PC-9 (cell line): ENCODE data around the gene CARMIL1. TPM values are rescaled to one million over a fixed set of nuclear protein-coding genes. Genes with fewer than 3 reads are reported as not detected.

Source experiments
- BruUV-seq: library from RNA; stranded (reverse); fragments of 400-500 nt; replicated peaks from 2 replicates; lab custom pipeline; 2021; lab: Mats Ljungman, UMichigan
- CTCF ChIA-PET: fragments of 300-600 bp; sonication (Branson Sonifier 250); formaldehyde crosslinking; loops from one replicate; lab custom pipeline; 2022; ENCODE audit warnings: antibody characterized with exemption; lab: Charles Lee
- POLR2A ChIA-PET: fragments of 300-600 bp; sonication (Branson Sonifier 250); formaldehyde crosslinking; loops from one replicate; lab custom pipeline; 2022; ENCODE audit warnings: antibody characterized with exemption; ENCODE audit not compliant: unreplicated experiment; lab: Charles Lee
- DNase-seq, 2 experiments: peaks; one replicate each; pipeline versions ENCODE4 v3.0.0 to v3.0.0-alpha.2; 2015 to 2022; ENCODE audit warnings: mixed read lengths in 1 of 2
- H2AFZ ChIP-seq: fragments of 200-600 bp; sonication (generic); 2 replicates; pipeline ENCODE4 v1.8.1; 2017; ENCODE audit warnings: antibody characterized with exemption
- H3F3A ChIP-seq: fragments of 200-600 bp; sonication (generic); 2 replicates; pipeline ENCODE4 v1.8.1; 2017; ENCODE audit warnings: antibody characterized with exemption, mild to moderate bottlenecking, low read depth; ENCODE audit not compliant: insufficient read depth
- H3K27ac ChIP-seq: fragments of 200-600 bp; sonication (generic); 2 replicates; pipeline ENCODE4 v1.6.1; 2016; ENCODE audit warnings: mixed run types
- H3K27me3 ChIP-seq: fragments of 200-600 bp; sonication (generic); 2 replicates; pipeline ENCODE4 v1.6.1; 2016; ENCODE audit warnings: low read depth, mixed run types; ENCODE audit not compliant: insufficient read depth
- H3K36me3 ChIP-seq: fragments of 200-600 bp; sonication (generic); 2 replicates; pipeline ENCODE4 v1.6.1; 2016; ENCODE audit warnings: low read depth, mixed run types
- H3K4me1 ChIP-seq: fragments of 200-600 bp; sonication (generic); replicated peaks from 2 replicates; pipeline ENCODE4 v1.6.1; 2016; ENCODE audit warnings: mixed run types; ENCODE audit not compliant: insufficient read depth
- H3K4me2 ChIP-seq: fragments of 200-600 bp; sonication (generic); 2 replicates; pipeline ENCODE4 v1.6.1; 2017; ENCODE audit warnings: mixed run types
- H3K4me3 ChIP-seq: fragments of 200-600 bp; sonication (generic); 2 replicates; pipeline ENCODE4 v1.6.1; 2016; ENCODE audit warnings: mixed run types
- H3K79me2 ChIP-seq: fragments of 200-600 bp; sonication (generic); 2 replicates; pipeline ENCODE4 v1.6.1; 2017; ENCODE audit warnings: low read depth, mixed run types
- H3K9me2 ChIP-seq: fragments of 200-600 bp; sonication (generic); 2 replicates; pipeline ENCODE4 v1.8.1; 2017; ENCODE audit warnings: mild to moderate bottlenecking; ENCODE audit not compliant: insufficient read depth
- H3K9me3 ChIP-seq: fragments of 200-600 bp; sonication (generic); 2 replicates; pipeline ENCODE4 v1.8.1; 2016; ENCODE audit warnings: low read depth; ENCODE audit not compliant: insufficient read depth
- H4K20me1 ChIP-seq: fragments of 200-600 bp; sonication (generic); 2 replicates; pipeline ENCODE4 v1.8.1; 2017; ENCODE audit not compliant: insufficient read depth
- EZH2 ChIP-seq: fragments of 200-600 bp; sonication (generic); IDR thresholded peaks from 2 replicates; pipeline ENCODE4 v1.8.0; 2017; ENCODE audit warnings: antibody characterized with exemption, low read depth
- intact Hi-C: fragments of 100-400 bp; cut with micrococcal nuclease; formaldehyde crosslinking; loops from one replicate; pipeline ENCODE4 v1.10.0; 2022; ENCODE audit not compliant: unreplicated experiment
- total RNA-seq: library from RNA; stranded (reverse); gene quantifications from 2 replicates; pipeline ENCODE4 v1.2.3, GENCODE V29; 2021
- TF ChIP-seq, protein P1 (sequence below): fragments of 200-600 bp; sonication (generic); conservative IDR thresholded peaks from 2 replicates; pipeline ENCODE4 v1.6.1; 2017; ENCODE audit warnings: mixed run types, antibody characterized with exemption, mild to moderate bottlenecking, moderate library complexity

CARMIL1 gene
- total RNA-seq, 1 experiment from 2014 or later, result 33.1 TPM

DNA sequence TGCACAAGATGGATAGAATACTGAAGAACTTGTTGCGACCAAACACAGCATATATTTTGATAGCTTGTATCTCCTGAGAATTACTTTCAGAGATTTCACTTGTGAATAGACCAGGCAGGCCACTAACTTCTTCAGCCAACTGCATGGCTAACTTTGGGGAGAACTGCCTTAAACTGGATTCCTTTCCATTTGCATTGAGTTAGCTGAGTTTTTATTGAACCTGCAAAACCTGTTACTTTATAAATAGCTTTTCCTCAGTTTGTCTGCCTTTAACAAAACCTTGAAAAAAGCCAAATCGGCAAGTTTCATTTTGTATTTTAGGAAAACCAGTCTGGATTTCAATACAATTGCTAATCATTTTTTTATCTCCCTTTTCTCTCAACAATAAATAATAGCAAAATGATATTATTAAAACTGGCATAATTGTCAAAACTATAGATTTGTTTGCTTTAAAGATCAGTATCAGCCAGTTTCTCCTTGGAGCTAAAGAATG lies 300.3 kb downstream of the CARMIL1 start:
- Histone ChIP-seq H3F3A (no peaks in the 10 kb centered on the region), H3K79me2 (no peaks in the 10 kb centered on the region), H3K36me3 (peaks cover 3% of the 10 kb centered on the region; the same call in 1 of the 2 replicates), H3K4me1 (no peaks in the 10 kb centered on the region), H3K27ac (no peak overlapping the region), H3K27me3 (no peaks in the 10 kb centered on the region), H3K9me2 (no peaks in the 10 kb centered on the region), H2AFZ (no peak overlapping the region), H3K9me3 (no peaks in the 10 kb centered on the region), H3K4me2 (no peak overlapping the region), H4K20me1 (no peaks in the 10 kb centered on the region), H3K4me3 (no peak overlapping the region)
- no peak for DNase-seq
- ChIA-PET POLR2A (no interaction called here), CTCF (interaction anchor here (0.5 to 0.7 kb wide), 3 partner anchors 11 to 64 kb away, joined by 3 to 9 read pairs (median 3); no protein-coding TSS in a partner anchor)
- no peak for TF ChIP-seq EZH2
- TF ChIP-seq, protein P1, sequence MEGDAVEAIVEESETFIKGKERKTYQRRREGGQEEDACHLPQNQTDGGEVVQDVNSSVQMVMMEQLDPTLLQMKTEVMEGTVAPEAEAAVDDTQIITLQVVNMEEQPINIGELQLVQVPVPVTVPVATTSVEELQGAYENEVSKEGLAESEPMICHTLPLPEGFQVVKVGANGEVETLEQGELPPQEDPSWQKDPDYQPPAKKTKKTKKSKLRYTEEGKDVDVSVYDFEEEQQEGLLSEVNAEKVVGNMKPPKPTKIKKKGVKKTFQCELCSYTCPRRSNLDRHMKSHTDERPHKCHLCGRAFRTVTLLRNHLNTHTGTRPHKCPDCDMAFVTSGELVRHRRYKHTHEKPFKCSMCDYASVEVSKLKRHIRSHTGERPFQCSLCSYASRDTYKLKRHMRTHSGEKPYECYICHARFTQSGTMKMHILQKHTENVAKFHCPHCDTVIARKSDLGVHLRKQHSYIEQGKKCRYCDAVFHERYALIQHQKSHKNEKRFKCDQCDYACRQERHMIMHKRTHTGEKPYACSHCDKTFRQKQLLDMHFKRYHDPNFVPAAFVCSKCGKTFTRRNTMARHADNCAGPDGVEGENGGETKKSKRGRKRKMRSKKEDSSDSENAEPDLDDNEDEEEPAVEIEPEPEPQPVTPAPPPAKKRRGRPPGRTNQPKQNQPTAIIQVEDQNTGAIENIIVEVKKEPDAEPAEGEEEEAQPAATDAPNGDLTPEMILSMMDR, result no peak
- intact Hi-C loops, result loop anchor here (10.0 kb wide), 1 partner anchor 1515 kb away; no protein-coding TSS in a partner anchor
- no TSS peak for BruUV-seq

DNA sequence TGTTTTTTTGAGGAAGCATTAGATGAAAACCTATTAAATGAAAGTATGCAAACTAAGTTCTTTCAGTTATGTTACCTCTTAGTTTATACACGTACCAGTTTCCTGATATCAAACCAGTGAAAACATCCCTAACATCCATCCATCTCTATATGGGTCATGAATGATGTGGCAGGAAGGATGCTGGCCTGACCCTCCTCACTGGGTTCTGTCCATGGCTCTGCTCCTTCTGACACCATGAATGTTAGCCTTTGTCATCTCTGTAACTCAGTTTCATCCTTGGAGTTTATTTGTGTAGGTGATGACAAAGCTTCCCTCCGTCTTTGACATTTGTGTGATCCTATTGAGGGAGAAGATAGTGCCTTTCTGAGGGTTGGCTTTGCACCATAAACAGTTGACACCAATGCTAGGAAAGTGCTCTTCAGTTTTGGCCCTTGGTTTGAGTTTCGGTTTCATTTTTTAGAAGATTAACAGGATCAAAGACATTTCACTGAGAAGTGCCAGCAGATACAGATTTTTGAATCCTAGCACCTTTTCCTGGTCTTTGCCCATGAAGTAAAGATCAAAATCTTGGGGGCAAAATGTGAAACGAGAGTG lies 300.8 kb downstream of the CARMIL1 start:
- no peaks in the 10 kb centered on the region for H4K20me1 ChIP-seq
- H3K27ac ChIP-seq, result no peak overlapping the region
- no peaks in the 10 kb centered on the region for H3K79me2 ChIP-seq
- ChIA-PET POLR2A (no interaction called here), CTCF (interaction anchor here (0.5 kb wide), 1 partner anchor 65 kb away, joined by 3 read pairs; no protein-coding TSS in a partner anchor)
- H3K9me3 ChIP-seq, result no peaks in the 10 kb centered on the region
- H3K4me2 ChIP-seq, result no peak overlapping the region
- H3K36me3 ChIP-seq, result peaks cover 3% of the 10 kb centered on the region; the same call in 1 of the 2 replicates
- no peaks in the 10 kb centered on the region for H3K9me2 ChIP-seq
- no peaks in the 10 kb centered on the region for H3K4me1 ChIP-seq
- TF ChIP-seq, protein P1, result no peak
- no peak for TF ChIP-seq EZH2
- H3K27me3 ChIP-seq, result no peaks in the 10 kb centered on the region
- H2AFZ ChIP-seq, result no peak overlapping the region
- H3F3A ChIP-seq, result no peaks in the 10 kb centered on the region
- intact Hi-C loops, result loop anchor here (10.0 kb wide), 1 partner anchor 1515 kb away; no protein-coding TSS in a partner anchor
- BruUV-seq, result no TSS peak
- no peak overlapping the region for H3K4me3 ChIP-seq
- no peak for DNase-seq

DNA sequence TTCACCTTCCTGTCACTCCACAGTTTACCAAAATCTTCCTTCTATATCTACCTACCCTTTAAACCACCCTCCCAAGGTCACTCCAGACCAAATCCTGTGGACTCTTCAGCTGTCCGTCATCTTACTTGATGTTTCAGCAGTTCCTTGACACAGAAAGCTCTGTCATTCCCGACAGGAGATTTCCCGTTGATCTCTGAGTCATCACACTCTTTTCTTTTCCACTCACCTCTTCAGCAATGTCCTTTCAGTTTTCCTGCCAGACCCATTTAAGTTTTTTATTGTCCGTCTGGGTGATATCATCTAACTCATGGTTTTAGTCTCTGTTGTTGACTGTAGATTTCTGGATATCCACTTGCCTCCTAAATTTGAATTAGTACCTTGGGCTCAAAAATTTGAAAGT lies 302.9 kb downstream of the CARMIL1 start:
- no peaks in the 10 kb centered on the region for H3K27me3 ChIP-seq
- intact Hi-C loops, result no loop called here
- H3K9me3 ChIP-seq, result no peaks in the 10 kb centered on the region
- no peaks in the 10 kb centered on the region for H3K4me1 ChIP-seq
- TF ChIP-seq, protein P1, result no peak
- H3K4me2 ChIP-seq, result no peak overlapping the region
- H3K79me2 ChIP-seq, result no peaks in the 10 kb centered on the region
- BruUV-seq, result no TSS peak
- no peaks in the 10 kb centered on the region for H3F3A ChIP-seq
- POLR2A ChIA-PET, result interaction anchor here (0.6 kb wide), 1 partner anchor 643 kb away, joined by 3 read pairs; no protein-coding TSS in a partner anchor
- H3K4me3 ChIP-seq, result no peak overlapping the region
- no peak overlapping the region for H2AFZ ChIP-seq
- no peaks in the 10 kb centered on the region for H4K20me1 ChIP-seq
- no peak overlapping the region for H3K27ac ChIP-seq
- no peaks in the 10 kb centered on the region for H3K9me2 ChIP-seq
- CTCF ChIA-PET, result no interaction called here
- H3K36me3 ChIP-seq, result peaks cover 3% of the 10 kb centered on the region; the same call in 1 of the 2 replicates
- no peak for DNase-seq
